ENCODE results near the gene MAP7. TPM values are rescaled to one million over a fixed set of nuclear protein-coding genes. Genes with fewer than 3 reads are reported as not detected.

Gene MAP7
- total and polyA plus RNA-seq, 9 of the 15 experiments (the other 6 are each of a cell fraction or from before 2014, with no cell fraction given), result 0.76 to 7.7 (median 3.9) TPM

DNA sequence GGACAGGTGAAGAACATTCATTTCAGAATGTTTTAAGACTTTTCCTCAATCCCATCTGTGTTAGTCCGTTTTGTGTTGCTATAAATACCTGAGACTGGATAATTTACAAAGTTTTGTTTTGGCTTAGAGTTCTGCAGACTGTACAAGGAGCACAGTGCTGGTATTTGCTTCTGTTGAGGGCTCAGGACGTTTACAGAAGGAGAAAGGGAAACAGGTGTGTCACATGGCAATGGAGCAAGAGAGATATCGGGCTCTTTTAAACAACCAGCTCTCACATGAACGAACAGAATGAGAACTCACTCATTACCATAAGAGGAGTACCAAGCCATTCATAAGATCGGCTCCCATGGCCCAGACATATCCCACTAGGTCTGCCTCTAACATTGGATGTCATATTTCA is 16.7 kb downstream of the MAP7 start:
- no peaks in the 10 kb centered on the region for H3K9me1 ChIP-seq (ENCODE audit: control insufficient read depth, insufficient read depth, low read length)
- in situ Hi-C loops (cut with MboI), result loop anchor here (25.0 kb wide), 1 partner anchor 196 kb away; no protein-coding TSS in a partner anchor

More for the DNA sequence above, 16.7 kb downstream of the MAP7 start:
- no TSS peak for BruUV-seq (replicated peaks)
- intact Hi-C loops (cut with micrococcal nuclease), result no loop called here
- ChIA-PET CTCF (ENCODE audit: low intra/inter-chr PET ratio) (no interaction called here), POLR2A (no interaction called here)
- Histone ChIP-seq H3K4me1 (replicated peaks in 1 of 2; ENCODE audit: control insufficient read depth in 2 of 2, insufficient read depth in 2 of 2, low read length in 2 of 2) (no peaks in the 10 kb centered on the region), H2AFZ (ENCODE audit: low read depth, low read length) (no peak overlapping the region), H4K20me1 (replicated peaks; ENCODE audit: control insufficient read depth, insufficient read depth, low read length) (no peaks in the 10 kb centered on the region), H3K9me3 (replicated peaks; ENCODE audit: control insufficient read depth, insufficient read depth, low read depth, low read length) (no peaks in the 10 kb centered on the region), H3K9ac (ENCODE audit: insufficient read depth in 1 of 2, low read depth in 2 of 2, low read length in 2 of 2) (no peak overlapping the region), H3K36me3 (ENCODE audit: control insufficient read depth, insufficient read depth, low read length) (no peaks in the 10 kb centered on the region), H3K27me3 (ENCODE audit: control insufficient read depth in 2 of 2, insufficient read depth in 2 of 2, low read length in 2 of 2) (peaks cover 10 to 23% of the 10 kb centered on the region in 2 experiments; a peak in 4 of 5 replicates), H3K4me3 (no peak overlapping the region), H3K4me2 (ENCODE audit: insufficient read depth, low read length) (no peak overlapping the region), H3K79me2 (ENCODE audit: control insufficient read depth, insufficient read depth, low read length) (no peaks in the 10 kb centered on the region), H3K27ac (ENCODE audit: extremely low read depth, low read depth, low read length) (no peak overlapping the region)
- no peak for FAIRE-seq
- 7% methylated on average over 5 of the region's 5 CpGs for WGBS (ENCODE audit: insufficient coverage, low coverage, missing lambda C conversion rate)
- DNase-seq (ENCODE audit: extremely low read depth in 1 of 4, low spot score in 3 of 4), result no peak
- TF ChIP-seq ZNF561 (CRISPR knock-in tag; conservative IDR thresholded peaks at IDR 0.05), result no peak
- TF ChIP-seq, protein P1, sequence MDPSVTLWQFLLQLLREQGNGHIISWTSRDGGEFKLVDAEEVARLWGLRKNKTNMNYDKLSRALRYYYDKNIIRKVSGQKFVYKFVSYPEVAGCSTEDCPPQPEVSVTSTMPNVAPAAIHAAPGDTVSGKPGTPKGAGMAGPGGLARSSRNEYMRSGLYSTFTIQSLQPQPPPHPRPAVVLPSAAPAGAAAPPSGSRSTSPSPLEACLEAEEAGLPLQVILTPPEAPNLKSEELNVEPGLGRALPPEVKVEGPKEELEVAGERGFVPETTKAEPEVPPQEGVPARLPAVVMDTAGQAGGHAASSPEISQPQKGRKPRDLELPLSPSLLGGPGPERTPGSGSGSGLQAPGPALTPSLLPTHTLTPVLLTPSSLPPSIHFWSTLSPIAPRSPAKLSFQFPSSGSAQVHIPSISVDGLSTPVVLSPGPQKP (CRISPR knock-in tag; IDR thresholded peaks at IDR 0.05), result no peak
- TF ChIP-seq ZNF79 (CRISPR knock-in tag; IDR thresholded peaks at IDR 0.05; ENCODE audit: low read depth), result no peak
- peak; percentile 13 for TF ChIP-seq ZFP36 (IDR thresholded peaks at IDR 0.05; ENCODE audit: low read depth, low read length, partially characterized antibody)
- TF ChIP-seq, protein P2, sequence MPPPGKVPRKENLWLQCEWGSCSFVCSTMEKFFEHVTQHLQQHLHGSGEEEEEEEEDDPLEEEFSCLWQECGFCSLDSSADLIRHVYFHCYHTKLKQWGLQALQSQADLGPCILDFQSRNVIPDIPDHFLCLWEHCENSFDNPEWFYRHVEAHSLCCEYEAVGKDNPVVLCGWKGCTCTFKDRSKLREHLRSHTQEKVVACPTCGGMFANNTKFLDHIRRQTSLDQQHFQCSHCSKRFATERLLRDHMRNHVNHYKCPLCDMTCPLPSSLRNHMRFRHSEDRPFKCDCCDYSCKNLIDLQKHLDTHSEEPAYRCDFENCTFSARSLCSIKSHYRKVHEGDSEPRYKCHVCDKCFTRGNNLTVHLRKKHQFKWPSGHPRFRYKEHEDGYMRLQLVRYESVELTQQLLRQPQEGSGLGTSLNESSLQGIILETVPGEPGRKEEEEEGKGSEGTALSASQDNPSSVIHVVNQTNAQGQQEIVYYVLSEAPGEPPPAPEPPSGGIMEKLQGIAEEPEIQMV (tag; conservative IDR thresholded peaks at IDR 0.05; ENCODE audit: low read depth), result no peak
- TF ChIP-seq BCL6 (CRISPR knock-in tag; IDR thresholded peaks at IDR 0.05), result no peak
- TF ChIP-seq DACH1 (IDR thresholded peaks at IDR 0.05; ENCODE audit: partially characterized antibody), result no peak
- no peak for ATAC-seq
